GM21390 (cell line): ENCODE measurements around the gene S100PBP.
A peak's percentile ranks its signal among the peaks of the same experiment; 100 is the strongest.

ENCODE experiments used
- ATAC-seq: cut with Tn5 transposase; IDR thresholded peaks from one replicate; pipeline ENCODE4 v1.9.1; 2021; ENCODE audit not compliant: unreplicated experiment

S100PBP gene

DNA sequence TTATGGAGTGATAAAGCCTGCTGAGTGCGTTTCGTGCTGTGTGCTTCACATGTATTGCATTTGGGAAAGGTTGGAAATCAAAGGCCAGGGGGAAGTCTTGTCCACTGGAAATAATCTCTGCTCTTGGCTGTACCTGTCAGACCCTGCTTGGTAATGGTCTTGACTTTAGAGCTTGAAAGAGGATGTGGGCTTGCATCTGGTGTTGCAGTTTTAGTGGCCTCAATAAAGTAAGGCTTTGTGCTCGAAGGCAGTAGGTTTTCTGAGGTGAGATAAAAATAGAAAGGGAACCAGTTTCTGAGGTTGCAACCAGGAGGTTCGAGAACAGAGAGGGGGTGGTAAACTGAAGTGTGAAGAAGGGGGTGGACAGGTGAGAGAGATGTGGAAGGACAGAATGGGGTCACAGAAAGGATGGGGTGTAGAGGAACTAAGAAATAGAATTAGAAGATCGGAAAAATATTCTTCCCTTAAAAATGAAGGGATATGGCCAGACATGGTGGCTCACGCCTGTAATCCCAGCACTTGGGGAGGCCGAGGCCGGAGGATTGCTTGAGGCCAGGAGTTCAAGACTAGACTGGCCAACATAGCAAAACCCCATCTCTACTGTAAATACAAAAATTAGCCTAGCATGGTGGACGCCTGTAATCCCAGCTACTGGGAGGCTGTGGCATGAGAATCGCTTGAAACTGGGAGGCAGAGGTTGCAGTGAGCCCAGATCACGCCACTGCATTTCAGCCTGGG lies 1.5 kb downstream of the S100PBP start:
- peak; percentile 43 for ATAC-seq

- ATAC-seq: no peak
These were observed 7.7 kb downstream of the S100PBP start for GRCh38 chr1:32825181-32825580.

DNA sequence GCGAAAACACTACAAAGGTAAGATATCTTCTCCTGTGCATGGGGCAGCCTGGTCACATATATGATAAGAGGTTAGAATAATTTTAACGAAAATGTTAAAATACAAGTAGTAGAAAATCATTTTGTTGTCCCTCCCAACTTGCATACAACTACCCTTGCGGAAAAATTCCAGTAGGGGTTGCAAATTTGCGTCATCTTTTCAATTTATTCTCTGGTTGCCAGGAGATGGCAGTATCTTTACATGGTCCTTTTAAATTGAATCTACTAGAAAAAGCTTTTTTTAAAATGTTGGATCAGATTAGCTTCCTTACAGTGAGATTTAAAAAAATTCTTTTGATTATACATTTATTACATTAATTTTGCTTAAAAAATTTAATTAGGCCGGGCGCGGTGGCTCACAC lies 10.9 kb downstream of the S100PBP start:
- ATAC-seq: no peak

GRCh38 chr1:32830092-32830852 lies 12.8 kb downstream of the S100PBP start:
- no peak for ATAC-seq

- no peak for ATAC-seq
These were observed 14.4 kb downstream of the S100PBP start for GRCh38 chr1:32831878-32832277.

- no peak for ATAC-seq
These were observed 31.1 kb downstream of the S100PBP start for GRCh38 chr1:32848354-32849063.

DNA sequence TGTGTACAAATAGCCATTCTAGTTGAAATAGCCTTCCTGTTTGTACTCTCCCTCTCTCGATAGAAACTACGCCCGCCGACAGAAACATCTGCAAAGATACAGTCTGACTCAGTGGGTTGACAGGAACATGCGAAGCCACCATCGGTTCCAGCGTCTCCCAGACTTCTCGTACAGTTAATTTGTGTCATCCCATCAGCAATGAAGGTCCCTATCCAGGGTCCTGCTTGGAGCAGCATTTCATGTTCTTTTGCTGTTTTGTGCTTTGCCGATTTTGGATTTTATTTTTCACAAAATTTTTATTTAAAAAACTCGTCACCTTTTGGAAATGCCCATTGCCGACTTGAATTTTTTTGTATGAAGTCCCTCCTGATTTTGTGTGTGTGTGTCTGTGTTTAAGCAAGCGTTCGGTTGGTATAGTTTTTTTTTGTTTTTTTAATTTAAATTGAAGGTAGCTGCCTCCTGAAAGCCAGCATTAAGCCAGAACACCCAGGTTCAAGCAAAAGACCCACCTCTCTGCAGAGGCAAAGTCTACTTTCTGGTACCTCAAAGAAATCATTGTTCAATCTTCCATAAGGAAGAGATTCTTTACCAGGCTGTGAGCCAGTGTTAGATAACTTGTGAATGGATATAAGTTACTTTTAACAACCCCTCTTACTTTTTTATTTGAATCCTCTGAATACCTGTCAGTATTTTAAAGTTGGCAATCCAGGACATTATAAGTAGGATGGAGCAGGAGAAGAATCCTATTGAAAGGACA lies 38.6 kb downstream of the S100PBP start:
- no peak for ATAC-seq

- no peak for ATAC-seq
These were observed 40.7 kb downstream of the S100PBP start for GRCh38 chr1:32858136-32858535.

DNA sequence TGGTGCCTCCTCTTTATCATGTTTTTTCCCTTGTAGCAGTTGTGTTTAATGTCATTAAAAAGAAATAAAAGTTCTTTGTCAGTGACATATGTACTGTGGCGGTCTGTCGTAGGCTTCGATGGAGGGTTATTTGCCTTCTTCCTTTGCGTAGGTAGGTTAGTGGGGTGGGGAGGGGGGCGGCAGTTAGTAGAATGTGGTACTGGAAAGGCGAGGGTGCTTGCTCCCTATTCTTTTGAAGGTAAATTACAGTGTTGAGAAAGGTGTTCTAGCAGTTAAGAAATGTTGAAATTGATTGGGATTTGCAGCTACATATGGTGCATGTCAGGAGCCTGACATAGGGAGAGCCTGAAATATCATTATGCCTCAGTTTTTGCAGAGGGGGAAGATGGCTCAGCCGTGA lies 41.3 kb downstream of the S100PBP start:
- ATAC-seq: no peak

- no peak for ATAC-seq
These were observed 42.5 kb downstream of the S100PBP start for GRCh38 chr1:32859915-32860314.

GRCh38 chr1:32860566-32860965 lies 43.1 kb downstream of the S100PBP start:
- ATAC-seq: no peak

DNA sequence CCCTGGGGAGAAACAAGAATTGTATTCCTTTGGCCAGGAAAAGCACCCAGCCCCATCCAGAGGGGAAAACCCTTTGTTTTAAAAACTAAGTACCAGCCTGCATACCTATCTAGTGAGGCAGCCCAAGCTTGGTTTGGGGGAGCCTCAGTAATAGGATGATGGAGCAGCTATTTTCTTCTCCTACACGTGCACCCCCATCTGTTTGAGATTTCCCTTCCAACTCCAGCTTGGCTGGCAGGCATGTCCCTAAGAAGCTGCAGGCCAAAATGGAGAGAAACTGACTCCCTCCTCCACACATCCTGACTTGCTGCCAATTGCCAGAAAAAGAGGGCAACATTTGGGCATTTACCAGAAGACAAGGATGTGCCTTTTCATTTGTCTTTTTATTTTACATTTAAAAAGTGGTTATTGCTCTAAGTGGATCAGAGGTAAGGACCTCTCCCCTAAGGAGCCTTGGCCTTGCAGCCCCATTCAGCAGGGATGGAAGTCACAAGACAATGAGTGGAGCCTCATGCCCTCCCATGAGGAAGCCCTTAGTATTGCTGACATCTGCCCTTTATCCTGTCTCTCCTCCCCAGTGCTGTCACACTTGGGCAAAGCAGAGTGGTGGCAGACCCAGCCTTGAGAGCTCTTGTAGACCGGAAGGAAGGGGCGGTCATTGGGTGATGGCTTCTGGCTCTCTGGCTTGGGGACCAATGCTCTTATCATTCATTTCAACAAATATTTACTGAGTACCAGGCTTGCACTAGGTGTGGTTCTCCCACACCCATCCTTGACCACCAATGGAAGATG lies 44.6 kb downstream of the S100PBP start:
- no peak for ATAC-seq

DNA sequence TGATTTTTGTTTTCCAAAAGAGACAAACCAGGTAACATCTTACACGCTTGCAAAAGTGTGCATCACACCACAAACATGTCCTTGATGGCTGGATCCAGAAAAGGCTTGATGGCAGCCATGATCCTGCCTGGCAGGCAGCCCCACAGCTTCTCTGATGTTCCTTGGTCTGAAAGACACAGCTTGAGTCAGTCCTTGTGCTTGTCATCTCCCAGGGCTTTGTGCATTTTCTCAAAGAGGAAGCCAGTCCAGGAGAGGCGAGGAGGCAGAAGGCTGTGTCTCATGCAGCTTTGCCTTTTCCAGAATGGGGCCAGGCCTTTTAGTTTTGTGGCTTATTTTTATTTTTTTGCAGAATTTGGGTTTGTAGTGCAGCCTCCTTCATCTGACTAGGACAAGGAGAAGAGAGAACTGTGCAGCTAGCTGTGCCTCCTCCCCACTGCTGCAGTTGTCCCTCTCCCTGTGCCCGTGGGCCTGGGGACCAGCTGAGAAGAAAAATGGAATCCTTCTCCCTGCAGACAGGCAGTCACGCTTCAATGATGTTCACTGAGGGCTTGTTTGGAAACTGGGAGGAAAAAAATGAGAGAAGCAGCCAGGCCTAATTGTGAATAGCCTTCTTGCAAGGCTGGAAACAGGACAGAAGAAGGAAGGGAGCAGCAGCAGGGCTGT lies 45.9 kb downstream of the S100PBP start:
- ATAC-seq: no peak

- ATAC-seq: no peak
These were observed 46.4 kb downstream of the S100PBP start for GRCh38 chr1:32863881-32864245.

GRCh38 chr1:32864375-32865019 lies 47.0 kb downstream of the S100PBP start:
- ATAC-seq: no peak

DNA sequence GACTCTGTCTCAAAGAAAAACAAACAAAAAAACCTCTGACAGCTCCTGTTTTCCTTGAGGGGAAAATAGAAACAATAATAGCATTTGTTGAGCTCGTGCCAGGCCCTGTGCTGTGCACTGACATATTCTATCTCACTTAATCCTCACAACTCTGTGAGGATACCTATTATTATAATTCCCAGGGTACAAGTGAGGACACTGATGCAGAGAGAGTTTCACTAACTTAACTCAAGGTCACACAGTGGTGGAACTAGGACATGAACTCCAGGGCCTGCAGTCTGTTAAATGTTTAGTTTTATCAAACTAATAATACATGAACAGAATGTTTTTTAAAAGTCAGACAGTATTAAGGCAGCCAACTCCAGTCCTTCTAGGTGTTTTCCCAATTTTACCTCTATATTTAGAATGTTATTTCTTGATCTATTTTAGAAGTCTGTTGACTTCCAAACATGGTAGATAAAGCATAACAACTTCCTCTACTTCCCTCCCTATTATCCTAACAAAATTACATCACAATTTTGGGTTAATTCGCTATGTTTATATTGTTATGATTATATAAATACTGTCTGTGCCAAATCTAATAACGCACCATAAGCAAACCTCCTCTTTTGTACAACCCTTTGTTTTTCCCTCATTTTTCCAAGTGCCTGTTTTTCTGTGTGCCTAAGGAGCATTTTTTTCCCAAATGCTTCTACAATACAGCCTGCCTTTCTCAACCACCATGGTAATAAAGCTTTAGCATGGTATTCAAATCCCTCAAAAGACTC lies 48.4 kb downstream of the S100PBP start:
- ATAC-seq: no peak

DNA sequence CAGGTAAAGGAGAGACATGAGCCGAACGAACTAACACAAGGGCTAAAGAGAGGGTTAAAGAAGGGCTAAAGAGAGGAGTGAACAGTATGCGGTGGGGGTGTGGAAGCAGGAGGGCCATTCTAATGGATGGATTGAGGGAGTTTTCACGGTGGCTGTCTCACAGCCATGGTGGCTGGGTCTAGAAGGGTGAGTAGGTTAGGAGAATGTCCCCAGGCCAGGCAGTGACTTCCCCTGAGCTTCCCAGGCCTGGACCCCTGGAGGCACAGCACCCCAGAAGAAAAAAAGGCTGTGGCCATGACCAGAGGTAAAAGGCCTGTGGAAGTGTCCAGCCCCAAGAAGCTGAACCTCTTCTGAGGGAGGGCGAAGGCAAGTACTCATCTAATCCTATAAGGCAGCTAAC lies 49.7 kb downstream of the S100PBP start:
- ATAC-seq: no peak

GRCh38 chr1:32867671-32868070 lies 50.2 kb downstream of the S100PBP start:
- ATAC-seq: no peak

DNA sequence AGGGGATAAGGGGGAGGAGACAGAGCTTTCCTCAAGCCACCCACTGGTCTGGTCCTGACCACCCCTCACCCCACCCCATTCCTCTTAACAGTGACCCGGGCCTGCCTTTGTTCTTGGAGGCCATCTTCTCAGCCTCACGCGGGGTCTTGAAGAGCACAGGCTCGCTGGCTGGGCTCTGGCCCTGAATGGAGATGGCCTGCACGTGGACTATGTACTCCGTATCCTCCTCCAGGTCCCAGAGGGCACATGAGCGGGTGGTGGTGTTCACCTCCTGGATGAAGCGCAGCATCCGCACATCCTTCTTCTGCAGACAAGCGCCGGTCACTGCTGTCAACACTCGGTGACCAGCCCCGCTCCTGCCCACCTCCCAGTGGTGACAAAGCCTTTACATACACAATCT lies 50.6 kb downstream of the S100PBP start:
- no peak for ATAC-seq
